Stimulated activated naive B cell treated with anti-CD40 and anti-IgM and Interleukin-4, amounts not matched to agents 10 μg/mL and 1 μg/mL and 100 μg/mL, for 72 hours (primary cell): ENCODE results near the gene DOCK4.

Source experiments
- ATAC-seq, 2 donors: fragments of 150-1000 bp; cut with Tn5 transposase; replicated peaks; 2 replicates each; pipeline ENCODE4 v1.10.0; 2021; ENCODE audit warnings: moderate library complexity in 1 of 2
- DNase-seq: peaks from one replicate; pipeline ENCODE4 v3.0.0; 2021
- H3K27ac Mint-ChIP-seq: one replicate; pipeline ENCODE4 v1.8.0; 2022; ENCODE audit warnings: mild to moderate bottlenecking, mixed read lengths
- H3K27me3 Mint-ChIP-seq, 2 donors: one replicate each; pipeline ENCODE4 v1.8.0; 2022; ENCODE audit warnings: mixed read lengths in 2 of 2
- H3K36me3 Mint-ChIP-seq, 2 donors: one replicate each; pipeline ENCODE4 v1.8.0; 2022; ENCODE audit warnings: mixed read lengths in 2 of 2, mild to moderate bottlenecking in 1 of 2
- H3K4me1 Mint-ChIP-seq, 2 donors: one replicate each; pipeline ENCODE4 v1.8.0; 2022; ENCODE audit warnings: mixed read lengths in 2 of 2, mild to moderate bottlenecking in 1 of 2
- H3K4me3 Mint-ChIP-seq, 2 donors: one replicate each; pipeline ENCODE4 v1.8.0; 2022; ENCODE audit warnings: mild to moderate bottlenecking in 2 of 2, mixed read lengths in 2 of 2, moderate library complexity in 1 of 2
- H3K9me3 Mint-ChIP-seq, 2 donors: one replicate each; pipeline ENCODE4 v1.8.0; 2022; ENCODE audit warnings: mixed read lengths in 2 of 2, mild to moderate bottlenecking in 1 of 2

The DOCK4 gene

GRCh38 chr7:112207765-112208164, 1.6 kb upstream of the DOCK4 start:
- Mint-ChIP-seq H3K9me3 (no peaks in the 10 kb centered on the region), H3K4me1 (peaks cover 29 to 40% of the 10 kb centered on the region in 2 donors), H3K4me3 (peak overlapping the region in 1 of 2 donors; percentile 36), H3K36me3 (peaks cover 2 to 3% of the 10 kb centered on the region in 2 donors), H3K27me3 (peaks cover 19 to 22% of the 10 kb centered on the region in 2 donors), H3K27ac (no peak overlapping the region)
- DNase-seq, result no peak
- ATAC-seq, result no peak

GRCh38 chr7:112206991-112207592, 893 bp upstream of the DOCK4 start:
- Mint-ChIP-seq H3K36me3 (peaks cover 0 to 2% of the 10 kb centered on the region in 2 donors), H3K9me3 (no peaks in the 10 kb centered on the region), H3K27me3 (peaks cover 22 to 27% of the 10 kb centered on the region in 2 donors), H3K4me3 (peak overlapping the region; percentile 95 to 97), H3K27ac (peak overlapping the region; percentile 93), H3K4me1 (peaks cover 28 to 36% of the 10 kb centered on the region in 2 donors)
- DNase-seq (no peak), ATAC-seq (no peak)

- H3K27ac Mint-ChIP-seq, result no peak overlapping the region
- peaks cover 0 to 2% of the 10 kb centered on the region in 2 donors for H3K36me3 Mint-ChIP-seq
- ATAC-seq, result peak; percentile 11 to 20
- H3K9me3 Mint-ChIP-seq, result no peaks in the 10 kb centered on the region
- no peak for DNase-seq
- peaks cover 35 to 38% of the 10 kb centered on the region in 2 donors for H3K27me3 Mint-ChIP-seq
- peak overlapping the region; percentile 95 to 97 for H3K4me3 Mint-ChIP-seq
- peaks cover 23 to 27% of the 10 kb centered on the region in 2 donors for H3K4me1 Mint-ChIP-seq
Measured at GRCh38 chr7:112205343-112206237, 609 bp downstream of the DOCK4 start.

- no peak for ATAC-seq
- Mint-ChIP-seq H3K9me3 (no peaks in the 10 kb centered on the region), H3K36me3 (peaks cover 0 to 2% of the 10 kb centered on the region in 2 donors), H3K27me3 (peaks cover 40 to 42% of the 10 kb centered on the region in 2 donors), H3K4me3 (peak overlapping the region; percentile 95 to 97), H3K4me1 (peaks cover 23 to 27% of the 10 kb centered on the region in 2 donors), H3K27ac (no peak overlapping the region)
- no peak for DNase-seq
Measured at GRCh38 chr7:112204499-112205342, 1.5 kb downstream of the DOCK4 start.

- Mint-ChIP-seq H3K27me3 (peaks cover 42 to 44% of the 10 kb centered on the region in 2 donors), H3K36me3 (no peaks in the 10 kb centered on the region), H3K27ac (no peak overlapping the region), H3K4me1 (peaks cover 23 to 27% of the 10 kb centered on the region in 2 donors), H3K4me3 (no peak overlapping the region), H3K9me3 (no peaks in the 10 kb centered on the region)
- no peak for DNase-seq
- no peak for ATAC-seq
Measured at GRCh38 chr7:112203365-112203739, 2.8 kb downstream of the DOCK4 start.

- ATAC-seq (no peak), DNase-seq (no peak)
- Mint-ChIP-seq H3K4me1 (peaks cover 23 to 27% of the 10 kb centered on the region in 2 donors), H3K36me3 (no peaks in the 10 kb centered on the region), H3K27me3 (peaks cover 44 to 48% of the 10 kb centered on the region in 2 donors), H3K27ac (no peak overlapping the region), H3K9me3 (no peaks in the 10 kb centered on the region), H3K4me3 (no peak overlapping the region)
Measured at GRCh38 chr7:112202816-112203215, 3.4 kb downstream of the DOCK4 start.

- peaks cover 20 to 25% of the 10 kb centered on the region in 2 donors for H3K4me1 Mint-ChIP-seq
- ATAC-seq (no peak), DNase-seq (no peak)
- no peak overlapping the region for H3K4me3 Mint-ChIP-seq
- no peaks in the 10 kb centered on the region for H3K36me3 Mint-ChIP-seq
- no peak overlapping the region for H3K27ac Mint-ChIP-seq
- H3K9me3 Mint-ChIP-seq, result no peaks in the 10 kb centered on the region
- H3K27me3 Mint-ChIP-seq, result peaks cover 44 to 52% of the 10 kb centered on the region in 2 donors
Measured at GRCh38 chr7:112201839-112202238, 4.4 kb downstream of the DOCK4 start.

GRCh38 chr7:112201411-112201810, 4.8 kb downstream of the DOCK4 start:
- H3K36me3 Mint-ChIP-seq, result no peaks in the 10 kb centered on the region
- H3K27ac Mint-ChIP-seq, result no peak overlapping the region
- H3K4me1 Mint-ChIP-seq, result peaks cover 19 to 22% of the 10 kb centered on the region in 2 donors
- DNase-seq (no peak), ATAC-seq (no peak)
- H3K4me3 Mint-ChIP-seq, result no peak overlapping the region
- H3K27me3 Mint-ChIP-seq, result peaks cover 45 to 52% of the 10 kb centered on the region in 2 donors
- H3K9me3 Mint-ChIP-seq, result no peaks in the 10 kb centered on the region

GRCh38 chr7:112199672-112200071, 6.5 kb downstream of the DOCK4 start:
- no peaks in the 10 kb centered on the region for H3K9me3 Mint-ChIP-seq
- no peak for DNase-seq
- peaks cover 10 to 13% of the 10 kb centered on the region in 2 donors for H3K4me1 Mint-ChIP-seq
- no peak overlapping the region for H3K27ac Mint-ChIP-seq
- H3K36me3 Mint-ChIP-seq, result no peaks in the 10 kb centered on the region
- H3K27me3 Mint-ChIP-seq, result peaks cover 44 to 56% of the 10 kb centered on the region in 2 donors
- H3K4me3 Mint-ChIP-seq, result no peak overlapping the region
- ATAC-seq, result no peak

- no peak overlapping the region for H3K4me3 Mint-ChIP-seq
- H3K27me3 Mint-ChIP-seq, result peaks cover 40 to 52% of the 10 kb centered on the region in 2 donors
- no peaks in the 10 kb centered on the region for H3K36me3 Mint-ChIP-seq
- H3K9me3 Mint-ChIP-seq, result no peaks in the 10 kb centered on the region
- no peak for DNase-seq
- no peak overlapping the region for H3K27ac Mint-ChIP-seq
- H3K4me1 Mint-ChIP-seq, result peaks cover 5 to 8% of the 10 kb centered on the region in 2 donors
- no peak for ATAC-seq
Measured at GRCh38 chr7:112199035-112199655, 7.1 kb downstream of the DOCK4 start.

- Mint-ChIP-seq H3K4me3 (no peak overlapping the region), H3K36me3 (no peaks in the 10 kb centered on the region), H3K9me3 (peaks cover 3% of the 10 kb centered on the region in 2 donors), H3K27me3 (peaks cover 35 to 46% of the 10 kb centered on the region in 2 donors), H3K4me1 (no peaks in the 10 kb centered on the region), H3K27ac (no peak overlapping the region)
- DNase-seq (no peak), ATAC-seq (no peak)
Measured at GRCh38 chr7:112197322-112197721, 8.9 kb downstream of the DOCK4 start.

GRCh38 chr7:112195717-112196116, 10.5 kb downstream of the DOCK4 start:
- ATAC-seq (no peak), DNase-seq (no peak)
- Mint-ChIP-seq H3K4me1 (no peaks in the 10 kb centered on the region), H3K36me3 (no peaks in the 10 kb centered on the region), H3K4me3 (no peak overlapping the region), H3K9me3 (peaks cover 3% of the 10 kb centered on the region in 2 donors), H3K27ac (no peak overlapping the region), H3K27me3 (peaks cover 23 to 33% of the 10 kb centered on the region in 2 donors)

- H3K4me3 Mint-ChIP-seq, result no peak overlapping the region
- H3K36me3 Mint-ChIP-seq, result no peaks in the 10 kb centered on the region
- no peak overlapping the region for H3K27ac Mint-ChIP-seq
- no peak for ATAC-seq
- H3K9me3 Mint-ChIP-seq, result peaks cover 3% of the 10 kb centered on the region in 2 donors
- DNase-seq, result no peak
- H3K4me1 Mint-ChIP-seq, result no peaks in the 10 kb centered on the region
- H3K27me3 Mint-ChIP-seq, result peaks cover 23 to 30% of the 10 kb centered on the region in 2 donors
Measured at GRCh38 chr7:112193915-112194502, 12.2 kb downstream of the DOCK4 start.
